ENCODE data around the gene MYLK.

Gene MYLK

GRCh38 chr3:123803521-123803920, 80.6 kb downstream of the MYLK start:
- H3K4me3 Mint-ChIP-seq = no peak overlapping the region
- no peak overlapping the region for H3K27ac Mint-ChIP-seq
- CTCF ChIA-PET = no interaction called here
- no peaks in the 10 kb centered on the region for H3K4me1 Mint-ChIP-seq
- no peaks in the 10 kb centered on the region for H3K36me3 Mint-ChIP-seq
- H3K27me3 Mint-ChIP-seq = peaks cover 32% of the 10 kb centered on the region
- no peaks in the 10 kb centered on the region for H3K9me3 Mint-ChIP-seq
- no peak for DNase-seq

GRCh38 chr3:123802007-123802625, 82.0 kb downstream of the MYLK start:
- H3K36me3 Mint-ChIP-seq = no peaks in the 10 kb centered on the region
- CTCF ChIA-PET = no interaction called here
- no peak overlapping the region for H3K4me3 Mint-ChIP-seq
- H3K4me1 Mint-ChIP-seq = no peaks in the 10 kb centered on the region
- H3K27me3 Mint-ChIP-seq = peaks cover 40% of the 10 kb centered on the region
- H3K9me3 Mint-ChIP-seq = no peaks in the 10 kb centered on the region
- H3K27ac Mint-ChIP-seq = no peak overlapping the region
- no peak for DNase-seq

DNA sequence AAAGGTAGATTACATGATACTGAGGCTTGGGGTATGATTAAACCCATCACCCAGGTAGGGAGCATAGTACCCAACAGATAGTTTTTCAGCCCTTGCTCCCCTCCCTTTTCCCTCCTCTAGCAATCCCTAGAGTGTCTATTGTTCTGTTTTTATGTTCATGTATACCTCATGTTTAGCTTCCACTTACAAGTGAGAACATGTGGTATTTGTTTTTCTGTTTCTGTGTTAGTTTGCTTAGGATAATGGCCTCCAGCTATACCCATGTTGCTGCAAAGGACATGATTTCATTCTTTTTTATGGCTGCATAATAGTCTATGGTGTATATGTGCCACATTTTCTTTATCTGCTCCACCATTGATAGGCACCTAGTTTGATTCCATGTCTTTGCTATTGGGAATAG, 82.7 kb downstream of the MYLK start:
- Mint-ChIP-seq H3K36me3 (no peaks in the 10 kb centered on the region), H3K9me3 (no peaks in the 10 kb centered on the region), H3K27me3 (peaks cover 40% of the 10 kb centered on the region), H3K4me1 (no peaks in the 10 kb centered on the region), H3K27ac (no peak overlapping the region), H3K4me3 (no peak overlapping the region)
- CTCF ChIA-PET = no interaction called here
- DNase-seq = no peak

GRCh38 chr3:123800362-123800682, 83.8 kb downstream of the MYLK start:
- H3K36me3 Mint-ChIP-seq = no peaks in the 10 kb centered on the region
- H3K4me1 Mint-ChIP-seq = no peaks in the 10 kb centered on the region
- no peak for DNase-seq
- H3K27ac Mint-ChIP-seq = no peak overlapping the region
- CTCF ChIA-PET = no interaction called here
- H3K9me3 Mint-ChIP-seq = no peaks in the 10 kb centered on the region
- no peak overlapping the region for H3K4me3 Mint-ChIP-seq
- peaks cover 45% of the 10 kb centered on the region for H3K27me3 Mint-ChIP-seq

- Mint-ChIP-seq H3K27ac (no peak overlapping the region), H3K27me3 (peaks cover 45% of the 10 kb centered on the region), H3K9me3 (no peaks in the 10 kb centered on the region), H3K4me1 (no peaks in the 10 kb centered on the region), H3K4me3 (no peak overlapping the region), H3K36me3 (no peaks in the 10 kb centered on the region)
- CTCF ChIA-PET = no interaction called here
- no peak for DNase-seq
Measured at GRCh38 chr3:123799544-123800361, 84.4 kb downstream of the MYLK start.

- Mint-ChIP-seq H3K36me3 (no peaks in the 10 kb centered on the region), H3K4me1 (no peaks in the 10 kb centered on the region), H3K4me3 (no peak overlapping the region), H3K27me3 (peaks cover 46% of the 10 kb centered on the region), H3K27ac (no peak overlapping the region), H3K9me3 (no peaks in the 10 kb centered on the region)
- CTCF ChIA-PET = no interaction called here
- DNase-seq = no peak
Measured at GRCh38 chr3:123798550-123798949, 85.6 kb downstream of the MYLK start.

- Mint-ChIP-seq H3K4me1 (no peaks in the 10 kb centered on the region), H3K36me3 (no peaks in the 10 kb centered on the region), H3K9me3 (no peaks in the 10 kb centered on the region), H3K4me3 (no peak overlapping the region), H3K27me3 (peaks cover 46% of the 10 kb centered on the region), H3K27ac (no peak overlapping the region)
- no peak for DNase-seq
- CTCF ChIA-PET = no interaction called here
Measured at GRCh38 chr3:123795471-123796251, 88.5 kb downstream of the MYLK start.

- Mint-ChIP-seq H3K27me3 (peaks cover 33% of the 10 kb centered on the region), H3K36me3 (no peaks in the 10 kb centered on the region), H3K27ac (no peak overlapping the region), H3K4me3 (no peak overlapping the region), H3K4me1 (no peaks in the 10 kb centered on the region), H3K9me3 (no peaks in the 10 kb centered on the region)
- CTCF ChIA-PET = no interaction called here
- DNase-seq = no peak
Measured at GRCh38 chr3:123793425-123793824, 90.7 kb downstream of the MYLK start.

DNA sequence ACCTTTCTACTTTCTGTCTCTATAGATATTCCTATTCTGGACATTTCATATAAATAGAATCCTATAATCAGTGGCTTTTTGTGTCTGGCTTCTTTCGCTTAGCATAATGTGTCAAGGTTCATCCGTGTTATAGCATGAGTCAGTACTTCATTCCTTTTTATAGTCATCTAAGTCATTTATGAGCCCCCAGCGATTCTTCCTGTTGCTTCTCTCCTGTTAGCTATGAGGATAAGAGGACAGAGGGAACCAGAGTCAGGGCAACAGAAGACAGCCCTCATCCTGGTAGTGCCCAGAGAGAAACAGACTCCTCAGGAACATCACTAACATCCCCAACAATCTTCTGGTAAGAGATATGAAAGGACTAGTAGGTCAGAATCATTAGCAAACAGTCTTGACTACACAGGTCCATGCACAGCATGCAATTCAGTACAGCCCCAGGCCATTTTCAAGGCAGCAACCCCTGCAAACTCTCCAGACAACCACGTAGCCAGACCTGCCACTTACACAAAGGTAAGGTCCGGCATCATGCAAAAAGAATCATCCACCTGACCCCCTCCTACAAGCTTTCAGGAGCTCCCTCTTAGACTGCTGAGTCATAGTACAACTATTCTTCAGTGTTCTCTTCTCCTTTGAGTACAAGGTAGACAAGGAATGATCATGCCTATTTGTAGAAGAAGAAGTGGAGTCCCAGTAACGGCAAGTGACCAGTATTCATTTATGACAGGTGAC, 91.5 kb downstream of the MYLK start:
- no peaks in the 10 kb centered on the region for H3K36me3 Mint-ChIP-seq
- DNase-seq = no peak
- CTCF ChIA-PET = no interaction called here
- H3K4me1 Mint-ChIP-seq = no peaks in the 10 kb centered on the region
- H3K4me3 Mint-ChIP-seq = no peak overlapping the region
- H3K9me3 Mint-ChIP-seq = no peaks in the 10 kb centered on the region
- H3K27ac Mint-ChIP-seq = no peak overlapping the region
- H3K27me3 Mint-ChIP-seq = peaks cover 26% of the 10 kb centered on the region

- Mint-ChIP-seq H3K36me3 (no peaks in the 10 kb centered on the region), H3K4me1 (no peaks in the 10 kb centered on the region), H3K4me3 (no peak overlapping the region), H3K27ac (no peak overlapping the region), H3K9me3 (no peaks in the 10 kb centered on the region), H3K27me3 (peaks cover 29% of the 10 kb centered on the region)
- CTCF ChIA-PET = no interaction called here
- no peak for DNase-seq
Measured at GRCh38 chr3:123791898-123792297, 92.2 kb downstream of the MYLK start.

DNA sequence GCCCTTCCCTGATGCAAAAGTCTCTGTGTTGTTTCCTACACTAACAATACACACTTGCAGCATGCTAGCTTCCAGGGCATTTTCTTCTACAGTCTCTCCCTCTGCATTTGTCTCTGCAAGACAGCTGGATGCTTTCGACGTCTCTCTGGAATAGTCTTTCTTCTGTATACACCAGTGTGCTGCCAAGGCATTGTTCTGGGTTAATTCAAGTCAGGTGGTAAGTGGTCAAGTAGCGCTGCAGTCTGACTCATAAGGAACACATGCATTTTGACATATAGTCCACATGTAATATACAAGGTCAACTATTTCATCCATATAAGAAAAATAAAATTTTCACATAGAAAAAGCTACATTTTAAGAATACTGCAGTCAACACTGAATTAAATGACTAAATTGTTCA, 92.7 kb downstream of the MYLK start:
- DNase-seq = no peak
- Mint-ChIP-seq H3K27ac (no peak overlapping the region), H3K4me1 (no peaks in the 10 kb centered on the region), H3K36me3 (no peaks in the 10 kb centered on the region), H3K27me3 (peaks cover 29% of the 10 kb centered on the region), H3K4me3 (no peak overlapping the region), H3K9me3 (no peaks in the 10 kb centered on the region)
- CTCF ChIA-PET = no interaction called here

- CTCF ChIA-PET = no interaction called here
Measured at GRCh38 chr3:123791073-123791370, 93.1 kb downstream of the MYLK start.

DNA sequence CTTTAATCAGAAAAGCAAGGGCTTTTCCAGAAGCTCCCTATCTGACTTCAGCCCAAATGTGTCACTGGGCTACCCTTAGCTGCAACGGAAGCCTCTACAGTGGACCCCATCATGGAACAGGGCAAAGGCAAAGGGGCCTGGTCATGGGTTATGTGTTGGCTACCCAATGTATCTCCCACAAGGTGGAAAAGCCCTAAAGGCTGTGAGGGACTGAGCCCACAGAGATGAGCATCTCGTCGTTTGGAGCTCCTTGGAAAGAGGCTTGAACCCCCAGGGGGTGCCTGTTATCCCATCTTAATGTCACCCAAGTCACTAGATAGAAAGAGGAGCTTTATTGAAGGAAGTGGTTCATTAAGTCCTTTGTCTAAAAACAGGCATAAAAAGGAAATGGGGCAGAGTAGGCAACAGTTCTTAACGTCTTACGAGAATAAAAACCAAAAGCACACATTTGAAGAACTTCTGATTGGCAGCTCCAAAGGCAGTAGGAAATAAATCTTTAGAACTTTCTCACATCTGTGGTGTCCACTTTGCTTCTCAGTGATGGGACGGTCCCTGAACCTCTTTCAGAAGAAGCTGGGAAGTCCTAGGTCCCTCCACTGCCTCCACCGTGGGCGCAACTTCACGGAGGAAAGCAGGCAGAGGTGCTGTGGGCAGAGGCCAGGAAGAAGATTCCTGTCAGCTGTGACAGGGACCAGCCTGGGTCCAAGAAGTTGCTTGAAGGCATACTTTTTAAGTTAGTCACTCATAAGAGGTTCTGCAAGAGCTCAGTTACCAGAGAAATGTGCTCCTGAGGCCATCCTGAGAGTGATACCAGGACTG, 93.7 kb downstream of the MYLK start:
- Mint-ChIP-seq H3K4me1 (no peaks in the 10 kb centered on the region), H3K27me3 (peaks cover 26% of the 10 kb centered on the region), H3K36me3 (no peaks in the 10 kb centered on the region), H3K9me3 (no peaks in the 10 kb centered on the region), H3K4me3 (no peak overlapping the region), H3K27ac (no peak overlapping the region)
- DNase-seq = no peak
- CTCF ChIA-PET = no interaction called here

More at GRCh38 chr3:123791073-123791370, 93.1 kb downstream of the MYLK start:
- no peaks in the 10 kb centered on the region for H3K9me3 Mint-ChIP-seq
- peaks cover 27% of the 10 kb centered on the region for H3K27me3 Mint-ChIP-seq
- H3K36me3 Mint-ChIP-seq = no peaks in the 10 kb centered on the region
- no peak for DNase-seq
- no peaks in the 10 kb centered on the region for H3K4me1 Mint-ChIP-seq
- no peak overlapping the region for H3K4me3 Mint-ChIP-seq
- no peak overlapping the region for H3K27ac Mint-ChIP-seq

DNA sequence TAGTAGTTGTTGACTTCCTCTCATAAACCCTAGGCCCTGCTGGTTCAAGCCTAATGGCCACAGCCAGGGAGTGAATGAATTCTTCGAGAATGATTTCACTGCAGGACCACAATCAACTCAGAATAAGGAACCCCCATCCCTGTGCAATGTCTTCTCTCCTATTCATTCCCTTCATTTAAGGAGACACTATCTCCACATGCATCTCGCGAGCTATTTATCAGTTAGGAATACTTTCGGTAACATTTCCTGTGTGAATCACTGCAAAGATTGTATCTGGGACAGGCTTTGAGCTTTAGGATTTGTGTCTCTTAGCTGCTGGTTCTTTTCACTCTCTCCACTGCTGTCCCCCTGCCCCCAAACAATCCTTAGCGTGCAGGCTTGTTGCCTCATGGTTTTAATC, 94.4 kb downstream of the MYLK start:
- H3K27me3 Mint-ChIP-seq = peaks cover 22% of the 10 kb centered on the region
- H3K27ac Mint-ChIP-seq = no peak overlapping the region
- no peaks in the 10 kb centered on the region for H3K9me3 Mint-ChIP-seq
- H3K4me3 Mint-ChIP-seq = no peak overlapping the region
- no peaks in the 10 kb centered on the region for H3K36me3 Mint-ChIP-seq
- no peaks in the 10 kb centered on the region for H3K4me1 Mint-ChIP-seq
- CTCF ChIA-PET = no interaction called here
- DNase-seq = no peak
